Neutrophil (primary cell): ENCODE measurements around the gene THSD4.

Source experiments
- H3K27ac ChIP-seq: fragments of 200-600 bp; sonication (generic); 2 replicates; pipeline ENCODE4 v1.5.1; 2016; ENCODE audit warnings: mild to moderate bottlenecking, moderate library complexity
- H3K27me3 ChIP-seq: fragments of 200-600 bp; sonication (generic); 2 replicates; pipeline ENCODE4 v1.6.0; 2016; ENCODE audit warnings: mild to moderate bottlenecking
- H3K36me3 ChIP-seq: fragments of 200-600 bp; sonication (generic); 2 replicates; pipeline ENCODE4 v1.5.1; 2017
- H3K4me1 ChIP-seq, 2 experiments: fragments of 200-600 bp in 1 of 2; sonication (generic) in 1 of 2; 1 replicate in 1 of 2; 2 replicates in 1 of 2; pipeline versions ENCODE4 v1.5.1 to v1.6.1; 2013 to 2016; ENCODE audit warnings: low read depth in 1 of 2, low read length in 1 of 2, mild to moderate bottlenecking in 1 of 2, moderate library complexity in 1 of 2; ENCODE audit not compliant: control insufficient read depth in 1 of 2, insufficient read depth in 1 of 2
- H3K4me3 ChIP-seq, 2 experiments: fragments of 200-600 bp in 1 of 2; sonication (generic) in 1 of 2; 1 replicate in 1 of 2; 2 replicates in 1 of 2; pipeline ENCODE4 v1.5.1; 2013 to 2016; ENCODE audit warnings: low read depth in 1 of 2, low read length in 1 of 2, mild to moderate bottlenecking in 1 of 2, moderate library complexity in 1 of 2
- H3K9me3 ChIP-seq: fragments of 200-600 bp; sonication (generic); 2 replicates; pipeline ENCODE4 v1.5.1; 2016
- CTCF ChIP-seq: fragments of 200-600 bp; sonication (generic); IDR thresholded peaks from 2 replicates; pipeline ENCODE4 v1.5.1; 2016; ENCODE audit warnings: antibody characterized with exemption

Gene THSD4

GRCh38 chr15:71331173-71331572 lies 215.9 kb downstream of the THSD4 start:
- no peak overlapping the region for H3K4me3 ChIP-seq
- H3K27me3 ChIP-seq: peaks cover 10% of the 10 kb centered on the region
- H3K36me3 ChIP-seq: no peaks in the 10 kb centered on the region
- H3K4me1 ChIP-seq: no peaks in the 10 kb centered on the region
- TF ChIP-seq CTCF: no peak
- no peaks in the 10 kb centered on the region for H3K9me3 ChIP-seq
- no peak overlapping the region for H3K27ac ChIP-seq

GRCh38 chr15:71332431-71333004 lies 217.2 kb downstream of the THSD4 start:
- no peak for TF ChIP-seq CTCF

GRCh38 chr15:71333136-71333700 lies 217.9 kb downstream of the THSD4 start:
- Histone ChIP-seq H3K9me3 (no peaks in the 10 kb centered on the region), H3K4me3 (no peak overlapping the region), H3K27ac (no peak overlapping the region), H3K36me3 (no peaks in the 10 kb centered on the region), H3K27me3 (peaks cover 21% of the 10 kb centered on the region), H3K4me1 (no peaks in the 10 kb centered on the region)
- no peak for TF ChIP-seq CTCF

More at GRCh38 chr15:71332431-71333004, 217.2 kb downstream of the THSD4 start:
- H3K9me3 ChIP-seq: no peaks in the 10 kb centered on the region
- no peaks in the 10 kb centered on the region for H3K4me1 ChIP-seq
- H3K27ac ChIP-seq: no peak overlapping the region
- H3K36me3 ChIP-seq: no peaks in the 10 kb centered on the region
- peaks cover 21% of the 10 kb centered on the region for H3K27me3 ChIP-seq
- H3K4me3 ChIP-seq: no peak overlapping the region

GRCh38 chr15:71333839-71334238 lies 218.6 kb downstream of the THSD4 start:
- Histone ChIP-seq H3K4me1 (no peaks in the 10 kb centered on the region), H3K36me3 (no peaks in the 10 kb centered on the region), H3K9me3 (no peaks in the 10 kb centered on the region), H3K4me3 (no peak overlapping the region), H3K27me3 (peaks cover 21% of the 10 kb centered on the region), H3K27ac (no peak overlapping the region)
- TF ChIP-seq CTCF: no peak

GRCh38 chr15:71334434-71334833 lies 219.2 kb downstream of the THSD4 start:
- Histone ChIP-seq H3K4me1 (no peaks in the 10 kb centered on the region), H3K27ac (no peak overlapping the region), H3K9me3 (no peaks in the 10 kb centered on the region), H3K27me3 (peaks cover 21% of the 10 kb centered on the region), H3K36me3 (no peaks in the 10 kb centered on the region), H3K4me3 (no peak overlapping the region)
- TF ChIP-seq CTCF: no peak
